Activated CD4-positive, alpha-beta memory T cell treated with anti-CD3 and anti-CD28 coated beads for 36 hours (primary cell): Measurements from ENCODE around the gene RGS6. TPM values are rescaled to one million over a fixed set of nuclear protein-coding genes. Genes with fewer than 3 reads are reported as not detected.

Source experiments
- CTCF ChIA-PET: fragments of 350-600 bp; sonication (Branson Sonifier 250); formaldehyde crosslinking; loops from one replicate; lab custom pipeline; 2021; ENCODE audit warnings: antibody characterized with exemption, inconsistent platforms; lab: Charles Lee
- POLR2A ChIA-PET: fragments of 350-600 bp; sonication (Branson Sonifier 250); formaldehyde crosslinking; loops from one replicate; lab custom pipeline; 2021; ENCODE audit warnings: antibody characterized with exemption; lab: Charles Lee
- DNase-seq: peaks from one replicate; pipeline ENCODE4 v3.0.0-alpha.2; 2020
- H3K27ac Mint-ChIP-seq: one replicate; pipeline ENCODE4 v1.8.0; 2021; ENCODE audit warnings: mixed read lengths
- H3K27me3 Mint-ChIP-seq: one replicate; pipeline ENCODE4 v1.8.0; 2021; ENCODE audit warnings: mixed read lengths
- H3K36me3 Mint-ChIP-seq: one replicate; pipeline ENCODE4 v1.8.0; 2021; ENCODE audit warnings: mixed read lengths
- H3K4me1 Mint-ChIP-seq: one replicate; pipeline ENCODE4 v1.8.0; 2021; ENCODE audit warnings: low read depth, mixed read lengths
- H3K4me3 Mint-ChIP-seq: one replicate; pipeline ENCODE4 v1.8.0; 2021; ENCODE audit warnings: mild to moderate bottlenecking, mixed read lengths
- H3K9me3 Mint-ChIP-seq: one replicate; pipeline ENCODE4 v1.8.0; 2021; ENCODE audit warnings: mixed read lengths
- intact Hi-C: fragments of 100-400 bp; cut with micrococcal nuclease; formaldehyde crosslinking; loops from one replicate; pipeline ENCODE4 v1.15.1; 2023
- total RNA-seq, 2 experiments: library from RNA; stranded (reverse); gene quantifications; one replicate each; pipeline ENCODE4 v1.2.3, GENCODE V29; 2021

Gene RGS6
- total RNA-seq, 2 experiments from 2014 or later: 0.15 to 0.19 TPM

GRCh38 chr14:72582582-72582981 is 650.4 kb downstream of the RGS6 start:
- intact Hi-C loops: no loop called here
- no peaks in the 10 kb centered on the region for H3K9me3 Mint-ChIP-seq
- ChIA-PET CTCF (interaction anchor here (1.0 kb wide), 1 partner anchor 10 kb away, joined by 4 read pairs; no protein-coding TSS in a partner anchor), POLR2A (interaction anchor here (0.9 kb wide), 1 partner anchor 12 kb away, joined by 4 read pairs; no protein-coding TSS in a partner anchor)
- H3K4me1 Mint-ChIP-seq: no peaks in the 10 kb centered on the region
- DNase-seq: no peak
- no peak overlapping the region for H3K4me3 Mint-ChIP-seq
- no peaks in the 10 kb centered on the region for H3K36me3 Mint-ChIP-seq
- no peaks in the 10 kb centered on the region for H3K27me3 Mint-ChIP-seq
- no peak overlapping the region for H3K27ac Mint-ChIP-seq

- H3K27me3 Mint-ChIP-seq: no peaks in the 10 kb centered on the region
- DNase-seq: no peak
- ChIA-PET POLR2A (interaction anchor here (0.9 kb wide), 1 partner anchor 11 kb away, joined by 4 read pairs; no protein-coding TSS in a partner anchor), CTCF (interaction anchor here (0.5 to 1.0 kb wide), 2 partner anchors 11 to 483 kb away, joined by 4 read pairs; no protein-coding TSS in a partner anchor)
- H3K9me3 Mint-ChIP-seq: no peaks in the 10 kb centered on the region
- intact Hi-C loops: no loop called here
- no peak overlapping the region for H3K4me3 Mint-ChIP-seq
- no peak overlapping the region for H3K27ac Mint-ChIP-seq
- H3K4me1 Mint-ChIP-seq: no peaks in the 10 kb centered on the region
- no peaks in the 10 kb centered on the region for H3K36me3 Mint-ChIP-seq
Measured at GRCh38 chr14:72583316-72584272, 651.4 kb downstream of the RGS6 start.

GRCh38 chr14:72588521-72588920 is 656.3 kb downstream of the RGS6 start:
- CTCF ChIA-PET: no interaction called here
- Mint-ChIP-seq H3K4me1 (peaks cover 32% of the 10 kb centered on the region), H3K36me3 (no peaks in the 10 kb centered on the region), H3K27ac (no peak overlapping the region), H3K9me3 (peaks cover 3% of the 10 kb centered on the region), H3K27me3 (peaks cover 11% of the 10 kb centered on the region), H3K4me3 (no peak overlapping the region)
- POLR2A ChIA-PET: no interaction called here
- no peak for DNase-seq
- intact Hi-C loops: no loop called here

- Mint-ChIP-seq H3K4me1 (peaks cover 42% of the 10 kb centered on the region), H3K36me3 (no peaks in the 10 kb centered on the region), H3K4me3 (no peak overlapping the region), H3K27me3 (peaks cover 11% of the 10 kb centered on the region), H3K27ac (no peak overlapping the region), H3K9me3 (peaks cover 3% of the 10 kb centered on the region)
- ChIA-PET CTCF (no interaction called here), POLR2A (no interaction called here)
- intact Hi-C loops: loop anchor here (5.0 kb wide), 2 partner anchors 52 to 303 kb away; partner anchors contain the start of gene DPF3
- DNase-seq: no peak
Measured at GRCh38 chr14:72589652-72590051, 657.4 kb downstream of the RGS6 start.

GRCh38 chr14:72590577-72590976 is 658.3 kb downstream of the RGS6 start:
- DNase-seq: peak; percentile 25
- Mint-ChIP-seq H3K27me3 (peaks cover 16% of the 10 kb centered on the region), H3K36me3 (no peaks in the 10 kb centered on the region), H3K4me3 (no peak overlapping the region), H3K27ac (no peak overlapping the region), H3K4me1 (peaks cover 51% of the 10 kb centered on the region), H3K9me3 (peaks cover 3% of the 10 kb centered on the region)
- intact Hi-C loops: loop anchor here (5.0 kb wide), 2 partner anchors 53 to 302 kb away; partner anchors contain the start of gene DPF3
- ChIA-PET CTCF (no interaction called here), POLR2A (no interaction called here)

GRCh38 chr14:72591391-72591790 is 659.2 kb downstream of the RGS6 start:
- intact Hi-C loops: loop anchor here (5.0 kb wide), 2 partner anchors 54 to 301 kb away; partner anchors contain the start of gene DPF3
- Mint-ChIP-seq H3K27ac (no peak overlapping the region), H3K27me3 (peaks cover 21% of the 10 kb centered on the region), H3K4me3 (no peak overlapping the region), H3K36me3 (no peaks in the 10 kb centered on the region), H3K4me1 (peaks cover 53% of the 10 kb centered on the region), H3K9me3 (peaks cover 3% of the 10 kb centered on the region)
- ChIA-PET CTCF (no interaction called here), POLR2A (no interaction called here)
- no peak for DNase-seq

- POLR2A ChIA-PET: interaction anchor here (1.4 kb wide), 1 partner anchor 12 kb away, joined by 4 read pairs; no protein-coding TSS in a partner anchor
- CTCF ChIA-PET: no interaction called here
- Mint-ChIP-seq H3K4me1 (peaks cover 53% of the 10 kb centered on the region), H3K9me3 (peaks cover 3% of the 10 kb centered on the region), H3K4me3 (peak overlapping the region; percentile 12), H3K27ac (peak overlapping the region; percentile 13), H3K27me3 (peaks cover 21% of the 10 kb centered on the region), H3K36me3 (no peaks in the 10 kb centered on the region)
- peak; percentile 63 for DNase-seq
- intact Hi-C loops: loop anchor here (1.0 to 5.0 kb wide), 3 partner anchors 57 to 298 kb away; partner anchors contain the start of gene DPF3
Measured at GRCh38 chr14:72594099-72594901, 662.1 kb downstream of the RGS6 start.

GRCh38 chr14:72595152-72595862 is 663.1 kb downstream of the RGS6 start:
- no peaks in the 10 kb centered on the region for H3K36me3 Mint-ChIP-seq
- peaks cover 47% of the 10 kb centered on the region for H3K4me1 Mint-ChIP-seq
- ChIA-PET CTCF (no interaction called here), POLR2A (interaction anchor here (1.4 kb wide), 1 partner anchor 13 kb away, joined by 4 read pairs; no protein-coding TSS in a partner anchor)
- peaks cover 21% of the 10 kb centered on the region for H3K27me3 Mint-ChIP-seq
- peak overlapping the region; percentile 24 for H3K27ac Mint-ChIP-seq
- intact Hi-C loops: no loop called here
- DNase-seq: no peak
- H3K4me3 Mint-ChIP-seq: no peak overlapping the region
- no peaks in the 10 kb centered on the region for H3K9me3 Mint-ChIP-seq

GRCh38 chr14:72597252-72598233 is 665.3 kb downstream of the RGS6 start:
- H3K4me1 Mint-ChIP-seq: peaks cover 29% of the 10 kb centered on the region
- ChIA-PET POLR2A (no interaction called here), CTCF (interaction anchor here (0.9 to 1.4 kb wide), 3 partner anchors 13 to 308 kb away, joined by 3 to 7 read pairs (median 3); no protein-coding TSS in a partner anchor)
- intact Hi-C loops: no loop called here
- H3K27me3 Mint-ChIP-seq: peaks cover 16% of the 10 kb centered on the region
- no peaks in the 10 kb centered on the region for H3K36me3 Mint-ChIP-seq
- no peak overlapping the region for H3K4me3 Mint-ChIP-seq
- H3K27ac Mint-ChIP-seq: no peak overlapping the region
- no peaks in the 10 kb centered on the region for H3K9me3 Mint-ChIP-seq
- no peak for DNase-seq

- no peak overlapping the region for H3K27ac Mint-ChIP-seq
- ChIA-PET POLR2A (no interaction called here), CTCF (interaction anchor here (1.4 kb wide), 1 partner anchor 12 kb away, joined by 3 read pairs; no protein-coding TSS in a partner anchor)
- H3K9me3 Mint-ChIP-seq: no peaks in the 10 kb centered on the region
- intact Hi-C loops: no loop called here
- DNase-seq: no peak
- no peak overlapping the region for H3K4me3 Mint-ChIP-seq
- H3K27me3 Mint-ChIP-seq: peaks cover 10% of the 10 kb centered on the region
- no peaks in the 10 kb centered on the region for H3K36me3 Mint-ChIP-seq
- H3K4me1 Mint-ChIP-seq: peaks cover 23% of the 10 kb centered on the region
Measured at GRCh38 chr14:72598306-72598705, 666.1 kb downstream of the RGS6 start.
